ENCODE data around the gene LIPC.

The LIPC gene

GRCh38 chr15:58562135-58562534, 130.3 kb downstream of the LIPC start (continued):
- TF ChIP-seq ZC3H10 (CRISPR knock-in tag; IDR thresholded peaks at IDR 0.05) (no peak), OSR1 (CRISPR knock-in tag; IDR thresholded peaks at IDR 0.05) (no peak), TOX (CRISPR knock-in tag; IDR thresholded peaks at IDR 0.05; ENCODE audit: borderline replicate concordance) (no peak), ZNF565 (CRISPR knock-in tag; conservative IDR thresholded peaks at IDR 0.05; ENCODE audit: low read depth) (no peak), ISL1 (CRISPR knock-in tag; IDR thresholded peaks at IDR 0.05) (no peak), BACH2 (CRISPR knock-in tag; IDR thresholded peaks at IDR 0.05; ENCODE audit: borderline replicate concordance) (no peak), TCF4 (CRISPR knock-in tag; IDR thresholded peaks at IDR 0.05; ENCODE audit: borderline replicate concordance) (no peak), ARNTL (CRISPR knock-in tag; IDR thresholded peaks at IDR 0.05; ENCODE audit: borderline replicate concordance, low read depth) (no peak), ESRRG (CRISPR knock-in tag; IDR thresholded peaks at IDR 0.05) (no peak), CSDC2 (CRISPR knock-in tag; IDR thresholded peaks at IDR 0.05) (no peak), RARB (CRISPR knock-in tag; IDR thresholded peaks at IDR 0.05) (no peak), ZFP30 (CRISPR knock-in tag; IDR thresholded peaks at IDR 0.05) (no peak)

GRCh38 chr15:58564981-58565380, 133.2 kb downstream of the LIPC start:
- ATAC-seq = no peak
- TF ChIP-seq, protein P1, sequence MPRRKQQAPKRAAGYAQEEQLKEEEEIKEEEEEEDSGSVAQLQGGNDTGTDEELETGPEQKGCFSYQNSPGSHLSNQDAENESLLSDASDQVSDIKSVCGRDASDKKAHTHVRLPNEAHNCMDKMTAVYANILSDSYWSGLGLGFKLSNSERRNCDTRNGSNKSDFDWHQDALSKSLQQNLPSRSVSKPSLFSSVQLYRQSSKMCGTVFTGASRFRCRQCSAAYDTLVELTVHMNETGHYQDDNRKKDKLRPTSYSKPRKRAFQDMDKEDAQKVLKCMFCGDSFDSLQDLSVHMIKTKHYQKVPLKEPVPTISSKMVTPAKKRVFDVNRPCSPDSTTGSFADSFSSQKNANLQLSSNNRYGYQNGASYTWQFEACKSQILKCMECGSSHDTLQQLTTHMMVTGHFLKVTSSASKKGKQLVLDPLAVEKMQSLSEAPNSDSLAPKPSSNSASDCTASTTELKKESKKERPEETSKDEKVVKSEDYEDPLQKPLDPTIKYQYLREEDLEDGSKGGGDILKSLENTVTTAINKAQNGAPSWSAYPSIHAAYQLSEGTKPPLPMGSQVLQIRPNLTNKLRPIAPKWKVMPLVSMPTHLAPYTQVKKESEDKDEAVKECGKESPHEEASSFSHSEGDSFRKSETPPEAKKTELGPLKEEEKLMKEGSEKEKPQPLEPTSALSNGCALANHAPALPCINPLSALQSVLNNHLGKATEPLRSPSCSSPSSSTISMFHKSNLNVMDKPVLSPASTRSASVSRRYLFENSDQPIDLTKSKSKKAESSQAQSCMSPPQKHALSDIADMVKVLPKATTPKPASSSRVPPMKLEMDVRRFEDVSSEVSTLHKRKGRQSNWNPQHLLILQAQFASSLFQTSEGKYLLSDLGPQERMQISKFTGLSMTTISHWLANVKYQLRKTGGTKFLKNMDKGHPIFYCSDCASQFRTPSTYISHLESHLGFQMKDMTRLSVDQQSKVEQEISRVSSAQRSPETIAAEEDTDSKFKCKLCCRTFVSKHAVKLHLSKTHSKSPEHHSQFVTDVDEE (CRISPR knock-in tag; IDR thresholded peaks at IDR 0.05) = 0 out of 2 replicates have a peak, but pooled peaks have one; percentile 27
- TF ChIP-seq ZFP30 (CRISPR knock-in tag; IDR thresholded peaks at IDR 0.05) = no peak
- peak; percentile 15; the same call in 1 of the 2 replicates for TF ChIP-seq ZNF8 (CRISPR knock-in tag; IDR thresholded peaks at IDR 0.05)

DNA sequence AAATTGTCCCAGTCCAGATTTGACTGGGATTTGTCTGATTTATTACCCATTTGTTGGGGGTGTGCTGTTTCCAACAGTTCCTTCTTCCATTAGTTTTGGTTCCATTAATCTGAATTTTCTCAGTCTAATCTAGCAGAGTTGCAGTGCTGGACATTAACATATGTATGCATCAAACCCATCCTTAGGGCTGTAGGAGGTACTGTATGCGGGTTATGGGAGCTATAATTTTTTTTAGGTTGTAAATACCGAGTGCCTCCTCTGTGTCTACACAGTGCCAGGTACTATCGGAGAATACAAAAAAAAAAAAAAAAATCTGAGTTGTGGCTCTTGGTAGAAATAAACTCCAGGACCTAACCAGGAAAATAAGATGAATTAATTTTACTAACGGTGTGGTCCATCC, 133.8 kb downstream of the LIPC start:
- ATAC-seq = no peak
- TF ChIP-seq ZNF70 (CRISPR knock-in tag; IDR thresholded peaks at IDR 0.05) = no peak
- TF ChIP-seq ZFP3 (CRISPR knock-in tag; IDR thresholded peaks at IDR 0.05) = no peak
- no peak for TF ChIP-seq ZC3H10 (CRISPR knock-in tag; IDR thresholded peaks at IDR 0.05)
- TF ChIP-seq, protein P2, sequence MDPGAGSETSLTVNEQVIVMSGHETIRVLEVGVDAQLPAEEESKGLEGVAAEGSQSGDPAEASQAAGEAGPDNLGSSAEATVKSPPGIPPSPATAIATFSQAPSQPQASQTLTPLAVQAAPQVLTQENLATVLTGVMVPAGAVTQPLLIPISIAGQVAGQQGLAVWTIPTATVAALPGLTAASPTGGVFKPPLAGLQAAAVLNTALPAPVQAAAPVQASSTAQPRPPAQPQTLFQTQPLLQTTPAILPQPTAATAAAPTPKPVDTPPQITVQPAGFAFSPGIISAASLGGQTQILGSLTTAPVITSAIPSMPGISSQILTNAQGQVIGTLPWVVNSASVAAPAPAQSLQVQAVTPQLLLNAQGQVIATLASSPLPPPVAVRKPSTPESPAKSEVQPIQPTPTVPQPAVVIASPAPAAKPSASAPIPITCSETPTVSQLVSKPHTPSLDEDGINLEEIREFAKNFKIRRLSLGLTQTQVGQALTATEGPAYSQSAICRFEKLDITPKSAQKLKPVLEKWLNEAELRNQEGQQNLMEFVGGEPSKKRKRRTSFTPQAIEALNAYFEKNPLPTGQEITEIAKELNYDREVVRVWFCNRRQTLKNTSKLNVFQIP (CRISPR knock-in tag; IDR thresholded peaks at IDR 0.05; ENCODE audit: borderline replicate concordance, low read depth) = no peak

DNA sequence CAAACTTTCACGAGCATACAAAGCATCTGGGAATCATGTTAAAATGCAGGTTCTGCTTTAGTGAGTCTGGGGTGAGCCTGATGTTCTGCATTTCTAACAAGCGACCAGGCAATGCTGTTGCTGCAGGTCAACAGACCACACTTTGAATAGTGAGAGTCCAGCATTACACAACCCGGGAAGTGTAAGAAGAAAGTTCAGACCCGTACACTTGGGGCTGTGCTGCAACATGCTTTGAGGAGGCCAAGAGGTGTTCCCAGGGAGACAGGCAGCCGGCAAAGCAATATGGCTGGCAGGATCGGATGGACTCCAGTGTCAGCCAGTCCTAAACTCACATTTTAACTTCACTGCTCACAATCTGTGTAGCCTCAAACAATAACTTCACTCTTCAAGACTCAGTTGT, 134.2 kb downstream of the LIPC start:
- TF ChIP-seq ZNF70 (CRISPR knock-in tag; IDR thresholded peaks at IDR 0.05) (no peak), ZNF565 (CRISPR knock-in tag; conservative IDR thresholded peaks at IDR 0.05; ENCODE audit: low read depth) (no peak), ZC3H10 (CRISPR knock-in tag; IDR thresholded peaks at IDR 0.05) (no peak), ARNTL (CRISPR knock-in tag; IDR thresholded peaks at IDR 0.05; ENCODE audit: borderline replicate concordance, low read depth) (no peak), ISL1 (CRISPR knock-in tag; IDR thresholded peaks at IDR 0.05) (no peak), PPARA (CRISPR knock-in tag; IDR thresholded peaks at IDR 0.05; ENCODE audit: borderline replicate concordance) (no peak), CREB5 (CRISPR knock-in tag; IDR thresholded peaks at IDR 0.05; ENCODE audit: low read depth) (no peak), ZFP30 (CRISPR knock-in tag; IDR thresholded peaks at IDR 0.05) (no peak), TCF4 (CRISPR knock-in tag; IDR thresholded peaks at IDR 0.05; ENCODE audit: borderline replicate concordance) (no peak), SNAI2 (CRISPR knock-in tag; IDR thresholded peaks at IDR 0.05) (no peak), CSRNP3 (CRISPR knock-in tag; IDR thresholded peaks at IDR 0.05) (no peak), ESRRG (CRISPR knock-in tag; IDR thresholded peaks at IDR 0.05) (no peak), RARB (CRISPR knock-in tag; IDR thresholded peaks at IDR 0.05) (no peak), CSDC2 (CRISPR knock-in tag; IDR thresholded peaks at IDR 0.05) (no peak)
- TF ChIP-seq, protein P3, sequence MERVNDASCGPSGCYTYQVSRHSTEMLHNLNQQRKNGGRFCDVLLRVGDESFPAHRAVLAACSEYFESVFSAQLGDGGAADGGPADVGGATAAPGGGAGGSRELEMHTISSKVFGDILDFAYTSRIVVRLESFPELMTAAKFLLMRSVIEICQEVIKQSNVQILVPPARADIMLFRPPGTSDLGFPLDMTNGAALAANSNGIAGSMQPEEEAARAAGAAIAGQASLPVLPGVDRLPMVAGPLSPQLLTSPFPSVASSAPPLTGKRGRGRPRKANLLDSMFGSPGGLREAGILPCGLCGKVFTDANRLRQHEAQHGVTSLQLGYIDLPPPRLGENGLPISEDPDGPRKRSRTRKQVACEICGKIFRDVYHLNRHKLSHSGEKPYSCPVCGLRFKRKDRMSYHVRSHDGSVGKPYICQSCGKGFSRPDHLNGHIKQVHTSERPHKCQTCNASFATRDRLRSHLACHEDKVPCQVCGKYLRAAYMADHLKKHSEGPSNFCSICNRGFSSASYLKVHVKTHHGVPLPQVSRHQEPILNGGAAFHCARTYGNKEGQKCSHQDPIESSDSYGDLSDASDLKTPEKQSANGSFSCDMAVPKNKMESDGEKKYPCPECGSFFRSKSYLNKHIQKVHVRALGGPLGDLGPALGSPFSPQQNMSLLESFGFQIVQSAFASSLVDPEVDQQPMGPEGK (CRISPR knock-in tag; IDR thresholded peaks at IDR 0.05; ENCODE audit: borderline replicate concordance) = no peak
- no peak for ATAC-seq

All from SK-N-SH treated with all-trans-retinoic acid at 6 μM for 48 hours (cell line).